IgD-negative memory B cell (primary cell): ENCODE data around the gene DHX36. TPM values are rescaled to one million over a fixed set of nuclear protein-coding genes. Genes with fewer than 3 reads are reported as not detected.
A peak's percentile ranks its signal among the peaks of the same experiment; 100 is the strongest.

Experiments used
- H3K27ac Mint-ChIP-seq, 3 donors: one replicate each; pipeline ENCODE4 v1.8.0; 2020 to 2022; ENCODE audit warnings: mild to moderate bottlenecking in 3 of 3, mixed read lengths in 3 of 3, moderate library complexity in 1 of 3
- H3K27me3 Mint-ChIP-seq: one replicate; pipeline ENCODE4 v1.8.0; 2021; ENCODE audit warnings: mixed read lengths
- H3K36me3 Mint-ChIP-seq: one replicate; pipeline ENCODE4 v1.8.0; 2020; ENCODE audit warnings: mild to moderate bottlenecking, mixed read lengths
- H3K4me1 Mint-ChIP-seq, 3 donors: one replicate each; pipeline ENCODE4 v1.8.0; 2020 to 2022; ENCODE audit warnings: mixed read lengths in 3 of 3, mild to moderate bottlenecking in 1 of 3
- H3K4me3 Mint-ChIP-seq, 4 donors: one replicate each; pipeline ENCODE4 v1.8.0; 2020 to 2022; ENCODE audit warnings: mild to moderate bottlenecking in 4 of 4, mixed read lengths in 4 of 4, moderate library complexity in 3 of 4
- H3K9me3 Mint-ChIP-seq, 3 donors: one replicate each; pipeline ENCODE4 v1.8.0; 2020 to 2021; ENCODE audit warnings: mixed read lengths in 3 of 3, mild to moderate bottlenecking in 1 of 3
- polyA plus RNA-seq: library from polyadenylated mRNA; unstranded; fragments of 300-500 nt; fragmentation: Illumina TruSeq; gene quantifications from one replicate; pipeline ENCODE4 v1.2.3, GENCODE V29; 2021

DHX36 gene
- polyA plus RNA-seq, 1 donor from 2014 or later, result 15.4 TPM

- Mint-ChIP-seq H3K9me3 (no peaks in the 10 kb centered on the region), H3K36me3 (peaks cover 9% of the 10 kb centered on the region), H3K4me1 (peaks cover 1 to 14% (median 6%) of the 10 kb centered on the region in 3 donors), H3K4me3 (no peak overlapping the region), H3K27me3 (no peaks in the 10 kb centered on the region), H3K27ac (peak overlapping the region in 1 of 3 donors; percentile 44)
Observed at GRCh38 chr3:154314152-154314551, 10.1 kb downstream of the DHX36 start.

DNA sequence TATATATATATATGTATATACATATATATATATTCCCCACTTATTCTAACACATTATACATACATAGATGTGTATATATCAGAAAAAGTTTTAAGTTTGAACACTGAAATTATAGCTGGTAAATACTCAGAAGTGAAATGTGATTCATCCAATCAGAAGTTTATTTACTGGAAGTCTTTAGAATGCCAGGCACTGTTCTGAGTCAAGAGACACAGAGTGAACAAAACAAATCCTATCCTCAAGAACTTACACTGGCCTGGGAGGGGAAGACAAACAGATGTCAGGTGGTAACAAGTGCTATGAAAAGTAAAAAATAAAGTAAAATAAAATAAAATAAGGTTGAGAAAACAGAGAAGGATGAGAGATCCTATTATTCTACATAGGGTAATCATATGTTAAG is 13.4 kb downstream of the DHX36 start:
- Mint-ChIP-seq H3K4me1 (peaks cover 5 to 17% (median 6%) of the 10 kb centered on the region in 3 donors), H3K9me3 (no peaks in the 10 kb centered on the region), H3K4me3 (no peak overlapping the region), H3K36me3 (peaks cover 9% of the 10 kb centered on the region), H3K27ac (no peak overlapping the region), H3K27me3 (no peaks in the 10 kb centered on the region)

DNA sequence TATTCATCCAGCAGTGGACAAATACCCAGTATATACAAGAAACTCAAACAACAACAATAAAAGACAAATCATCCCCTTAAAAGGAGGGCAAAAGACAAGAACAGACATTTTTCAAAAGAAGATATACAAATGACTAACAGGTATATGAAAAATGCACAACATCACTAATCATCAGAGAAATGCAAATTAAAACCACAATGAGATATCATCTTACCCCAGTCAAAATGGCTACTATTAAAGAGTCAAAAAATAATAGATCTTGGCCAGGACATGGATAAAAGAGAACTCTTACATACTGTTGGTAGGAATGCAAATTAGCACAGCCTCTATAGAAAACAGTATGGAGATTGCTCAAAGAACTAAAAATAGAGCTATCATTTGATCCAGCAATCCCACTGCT is 16.9 kb downstream of the DHX36 start:
- Mint-ChIP-seq H3K9me3 (no peaks in the 10 kb centered on the region), H3K27me3 (no peaks in the 10 kb centered on the region), H3K36me3 (no peaks in the 10 kb centered on the region), H3K4me3 (no peak overlapping the region), H3K4me1 (peaks cover 8 to 11% (median 9%) of the 10 kb centered on the region in 3 donors), H3K27ac (no peak overlapping the region)

GRCh38 chr3:154304936-154305335 is 19.4 kb downstream of the DHX36 start:
- Mint-ChIP-seq H3K4me3 (no peak overlapping the region), H3K27me3 (no peaks in the 10 kb centered on the region), H3K9me3 (no peaks in the 10 kb centered on the region), H3K27ac (peak overlapping the region in 1 of 3 donors; percentile 35), H3K4me1 (peaks cover 8 to 11% (median 10%) of the 10 kb centered on the region in 3 donors), H3K36me3 (no peaks in the 10 kb centered on the region)

GRCh38 chr3:154304116-154304786 is 20.0 kb downstream of the DHX36 start:
- Mint-ChIP-seq H3K4me3 (no peak overlapping the region), H3K4me1 (peaks cover 7 to 11% (median 9%) of the 10 kb centered on the region in 3 donors), H3K27ac (no peak overlapping the region), H3K27me3 (no peaks in the 10 kb centered on the region), H3K9me3 (no peaks in the 10 kb centered on the region), H3K36me3 (no peaks in the 10 kb centered on the region)

- Mint-ChIP-seq H3K4me1 (peaks cover 0 to 4% (median 3%) of the 10 kb centered on the region in 3 donors), H3K4me3 (no peak overlapping the region), H3K9me3 (no peaks in the 10 kb centered on the region), H3K27me3 (no peaks in the 10 kb centered on the region), H3K36me3 (no peaks in the 10 kb centered on the region), H3K27ac (no peak overlapping the region)
Observed at GRCh38 chr3:154301561-154301960, 22.7 kb downstream of the DHX36 start.

- Mint-ChIP-seq H3K4me1 (peaks cover 0 to 6% (median 0%) of the 10 kb centered on the region in 3 donors), H3K27ac (peak overlapping the region in 1 of 3 donors; percentile 59), H3K36me3 (peaks cover 7% of the 10 kb centered on the region), H3K4me3 (no peak overlapping the region), H3K9me3 (no peaks in the 10 kb centered on the region), H3K27me3 (no peaks in the 10 kb centered on the region)
Observed at GRCh38 chr3:154294016-154294415, 30.3 kb downstream of the DHX36 start.

DNA sequence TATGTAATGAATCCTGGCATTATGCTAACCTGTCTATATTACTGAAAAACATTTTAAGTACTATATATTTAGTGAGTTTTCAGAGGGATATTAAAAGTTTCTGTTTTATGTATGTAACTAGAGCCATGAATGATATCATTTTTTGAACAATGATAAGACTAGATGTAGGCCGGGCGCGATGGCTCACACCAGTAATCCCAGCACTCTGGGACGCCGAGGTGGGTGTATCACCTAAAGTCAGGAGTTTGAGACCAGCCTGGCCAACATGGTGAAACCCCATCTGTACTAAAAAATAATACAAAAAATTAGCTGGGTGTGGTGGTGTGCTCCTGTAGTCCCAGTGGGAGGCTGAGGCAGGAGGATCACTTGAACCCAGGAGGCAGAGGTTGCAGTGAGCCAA is 34.1 kb downstream of the DHX36 start:
- Mint-ChIP-seq H3K9me3 (no peaks in the 10 kb centered on the region), H3K4me1 (peaks cover 1 to 7% (median 6%) of the 10 kb centered on the region in 3 donors), H3K27me3 (no peaks in the 10 kb centered on the region), H3K27ac (no peak overlapping the region), H3K36me3 (peaks cover 9% of the 10 kb centered on the region), H3K4me3 (no peak overlapping the region)

GRCh38 chr3:154285221-154285620 is 39.1 kb downstream of the DHX36 start:
- Mint-ChIP-seq H3K36me3 (peaks cover 3% of the 10 kb centered on the region), H3K4me1 (peaks cover 2 to 8% (median 6%) of the 10 kb centered on the region in 3 donors), H3K4me3 (no peak overlapping the region), H3K9me3 (no peaks in the 10 kb centered on the region), H3K27me3 (no peaks in the 10 kb centered on the region), H3K27ac (peak overlapping the region in 1 of 3 donors; percentile 78)

GRCh38 chr3:154280161-154280560 is 44.1 kb downstream of the DHX36 start:
- Mint-ChIP-seq H3K27ac (no peak overlapping the region), H3K27me3 (no peaks in the 10 kb centered on the region), H3K9me3 (no peaks in the 10 kb centered on the region), H3K36me3 (peaks cover 4% of the 10 kb centered on the region), H3K4me1 (peaks cover 0 to under 1% (median under 1%) of the 10 kb centered on the region in 3 donors), H3K4me3 (no peak overlapping the region)

- H3K27ac Mint-ChIP-seq, result no peak overlapping the region
- H3K27me3 Mint-ChIP-seq, result no peaks in the 10 kb centered on the region
- peaks cover 0 to 2% (median 2%) of the 10 kb centered on the region in 3 donors for H3K4me1 Mint-ChIP-seq
- H3K4me3 Mint-ChIP-seq, result no peak overlapping the region
- no peaks in the 10 kb centered on the region for H3K9me3 Mint-ChIP-seq
- H3K36me3 Mint-ChIP-seq, result peaks cover 10% of the 10 kb centered on the region
Observed at GRCh38 chr3:154275965-154276364, 48.3 kb downstream of the DHX36 start.

GRCh38 chr3:154275292-154275691 is 49.0 kb downstream of the DHX36 start:
- H3K27ac Mint-ChIP-seq, result peak overlapping the region in 1 of 3 donors; percentile 84
- no peaks in the 10 kb centered on the region for H3K27me3 Mint-ChIP-seq
- H3K36me3 Mint-ChIP-seq, result peaks cover 10% of the 10 kb centered on the region
- H3K4me1 Mint-ChIP-seq, result peaks cover 0 to 2% (median 2%) of the 10 kb centered on the region in 3 donors
- no peak overlapping the region for H3K4me3 Mint-ChIP-seq
- no peaks in the 10 kb centered on the region for H3K9me3 Mint-ChIP-seq

DNA sequence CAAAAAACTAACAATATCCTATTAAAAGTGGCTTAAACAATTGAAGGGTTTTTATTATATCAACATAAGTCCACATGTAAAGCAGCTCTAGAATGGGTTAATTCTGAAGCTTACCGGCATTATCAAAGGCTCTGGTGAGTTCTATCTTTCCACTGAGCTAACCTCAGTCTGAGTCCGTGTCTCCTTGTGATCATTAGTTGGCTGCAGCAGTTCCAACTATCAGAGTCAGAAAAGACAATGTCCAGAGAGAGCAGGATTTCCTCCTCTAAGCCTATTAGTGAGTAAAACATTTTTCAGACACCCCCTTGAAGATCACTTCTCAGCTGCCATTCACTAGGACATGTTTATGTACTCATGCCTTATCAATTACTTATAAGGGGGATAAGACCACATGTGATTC is 49.9 kb downstream of the DHX36 start:
- Mint-ChIP-seq H3K9me3 (no peaks in the 10 kb centered on the region), H3K4me3 (no peak overlapping the region), H3K27me3 (no peaks in the 10 kb centered on the region), H3K4me1 (peaks cover 0 to 2% (median 2%) of the 10 kb centered on the region in 3 donors), H3K36me3 (peaks cover 12% of the 10 kb centered on the region), H3K27ac (no peak overlapping the region)

GRCh38 chr3:154273381-154273780 is 50.9 kb downstream of the DHX36 start:
- Mint-ChIP-seq H3K36me3 (peaks cover 12% of the 10 kb centered on the region), H3K9me3 (no peaks in the 10 kb centered on the region), H3K4me3 (no peak overlapping the region), H3K4me1 (peaks cover 0 to 2% (median 2%) of the 10 kb centered on the region in 3 donors), H3K27ac (no peak overlapping the region), H3K27me3 (no peaks in the 10 kb centered on the region)

DNA sequence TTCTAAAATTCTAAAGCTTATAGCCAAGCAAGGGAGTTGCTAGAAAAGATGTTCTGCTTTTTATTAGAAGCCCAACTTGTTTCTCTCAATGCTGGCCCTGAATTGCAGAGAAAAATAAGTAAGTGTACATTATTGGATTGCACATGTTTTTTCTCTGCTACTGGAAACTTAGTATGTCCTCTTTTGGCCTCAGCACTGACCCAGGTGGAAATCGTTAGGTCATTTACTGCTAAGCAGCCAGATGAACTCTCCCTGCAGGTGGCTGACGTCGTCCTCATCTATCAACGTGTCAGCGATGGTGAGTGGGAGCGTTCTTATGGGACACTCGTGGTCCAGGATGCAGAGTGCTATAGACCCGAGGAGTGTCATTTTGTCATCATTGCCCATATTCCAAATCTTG is 69.8 kb downstream of the DHX36 start:
- no peaks in the 10 kb centered on the region for H3K9me3 Mint-ChIP-seq
- no peak overlapping the region for H3K27ac Mint-ChIP-seq
- no peaks in the 10 kb centered on the region for H3K27me3 Mint-ChIP-seq
- no peaks in the 10 kb centered on the region for H3K4me1 Mint-ChIP-seq
- peaks cover 20% of the 10 kb centered on the region for H3K36me3 Mint-ChIP-seq
- H3K4me3 Mint-ChIP-seq, result no peak overlapping the region
